SKM-1 (cell line): Measurements from ENCODE around the gene SPATS1.

ENCODE experiments used
- DNase-seq: peaks from one replicate; lab custom pipeline; 2025; ENCODE audit not compliant: unreplicated experiment; lab: John Stamatoyannopoulos, UW

Gene SPATS1

GRCh38 chr6:44342489-44342888 is at the start of gene SPATS1:
TSS of gene SPATS1 (plus strand) at chr6:44342650. CDS start at chr6:44343096, 446 bp downstream.
- DNase-seq = no peak

- DNase-seq = no peak
Measured at GRCh38 chr6:44292661-44293365, 49.6 kb upstream of the SPATS1 start.

GRCh38 chr6:44294832-44295791 is 47.3 kb upstream of the SPATS1 start:
- no peak for DNase-seq

- DNase-seq = no peak
Measured at GRCh38 chr6:44297063-44298038, 45.1 kb upstream of the SPATS1 start.

- DNase-seq = no peak
Measured at GRCh38 chr6:44298055-44298803, 44.2 kb upstream of the SPATS1 start.

- DNase-seq = no peak
Measured at GRCh38 chr6:44298864-44299263, 43.6 kb upstream of the SPATS1 start.

- no peak for DNase-seq
Measured at GRCh38 chr6:44300292-44300823, 42.1 kb upstream of the SPATS1 start.

GRCh38 chr6:44301106-44301505 is 41.3 kb upstream of the SPATS1 start:
- DNase-seq = no peak

- no peak for DNase-seq
Measured at GRCh38 chr6:44301782-44302564, 40.5 kb upstream of the SPATS1 start.

GRCh38 chr6:44302856-44303255 is 39.6 kb upstream of the SPATS1 start:
- DNase-seq = no peak

- DNase-seq = no peak
Measured at GRCh38 chr6:44303842-44304241, 38.6 kb upstream of the SPATS1 start.

- DNase-seq = no peak
Measured at GRCh38 chr6:44304282-44305199, 37.9 kb upstream of the SPATS1 start.

- DNase-seq = no peak
Measured at GRCh38 chr6:44305200-44305725, 37.2 kb upstream of the SPATS1 start.

GRCh38 chr6:44306710-44307109 is 35.7 kb upstream of the SPATS1 start:
- DNase-seq = no peak

GRCh38 chr6:44307217-44307616 is 35.2 kb upstream of the SPATS1 start:
- no peak for DNase-seq

GRCh38 chr6:44309092-44309491 is 33.4 kb upstream of the SPATS1 start:
- DNase-seq = no peak

GRCh38 chr6:44309631-44310030 is 32.8 kb upstream of the SPATS1 start:
- no peak for DNase-seq

GRCh38 chr6:44310241-44310640 is 32.2 kb upstream of the SPATS1 start:
- no peak for DNase-seq
